IMR-90 (cell line): ENCODE measurements around the gene NPAS2.

ENCODE experiments used
- CEBPB ChIP-seq: IDR thresholded peaks from 2 replicates; pipeline ENCODE4 v1.6.1; 2012; ENCODE audit warnings: low read depth, low read length, improper control_type of control experiment
- ELK1 ChIP-seq: fragments of 150-350 bp; IDR thresholded peaks from 2 replicates; pipeline ENCODE4 v1.6.1; 2016; ENCODE audit warnings: low read depth, mild to moderate bottlenecking, low read length, moderate library complexity, borderline replicate concordance
- FOS ChIP-seq: fragments of 150-350 bp; IDR thresholded peaks from 2 replicates; pipeline ENCODE4 v1.6.1; 2016; ENCODE audit warnings: low read depth, low read length
- MAFK ChIP-seq: IDR thresholded peaks from 2 replicates; pipeline ENCODE4 v1.6.1; 2012; ENCODE audit warnings: low read depth, low read length, improper control_type of control experiment
- MAZ ChIP-seq: IDR thresholded peaks from 2 replicates; pipeline ENCODE4 v1.6.1; 2012; ENCODE audit warnings: low read depth, mild to moderate bottlenecking, low read length, improper control_type of control experiment, moderate library complexity, borderline replicate concordance
- NFE2L2 ChIP-seq: fragments of 150-350 bp; IDR thresholded peaks from 2 replicates; pipeline ENCODE4 v1.6.1; 2016; ENCODE audit warnings: low read depth, mild to moderate bottlenecking, low read length
- POLR2A ChIP-seq: IDR thresholded peaks from 2 replicates; pipeline ENCODE4 v1.6.1; 2012; ENCODE audit warnings: mild to moderate bottlenecking, low read depth, low read length
- RAD21 ChIP-seq: IDR thresholded peaks from 2 replicates; pipeline ENCODE4 v1.6.1; 2012; ENCODE audit warnings: low read length, improper control_type of control experiment
- RCOR1 ChIP-seq: IDR thresholded peaks from 2 replicates; pipeline ENCODE4 v1.6.1; 2012; ENCODE audit warnings: mild to moderate bottlenecking, low read length, improper control_type of control experiment; ENCODE audit not compliant: insufficient replicate concordance
- SMC3 ChIP-seq: fragments of 150-350 bp; IDR thresholded peaks from 2 replicates; pipeline ENCODE4 v1.6.1; 2016; ENCODE audit warnings: low read depth, mild to moderate bottlenecking, antibody characterized with exemption, low read length, moderate library complexity
- TF ChIP-seq, protein P1 (sequence below): conservative IDR thresholded peaks from 2 replicates; pipeline ENCODE4 v1.5.1; 2012; ENCODE audit warnings: mild to moderate bottlenecking, low read depth, low read length, improper control_type of control experiment
- TF ChIP-seq, protein P2 (sequence below): fragments of 150-350 bp; IDR thresholded peaks from 2 replicates; pipeline ENCODE4 v1.6.1; 2017; ENCODE audit warnings: mild to moderate bottlenecking, antibody characterized with exemption, low read length, low read depth

- TF ChIP-seq FOS (no peak), ELK1 (no peak), POLR2A (no peak), RAD21 (no peak), RCOR1 (no peak), SMC3 (no peak), CEBPB (no peak), NFE2L2 (no peak), MAZ (no peak), MAFK (no peak)
- TF ChIP-seq, protein P1, sequence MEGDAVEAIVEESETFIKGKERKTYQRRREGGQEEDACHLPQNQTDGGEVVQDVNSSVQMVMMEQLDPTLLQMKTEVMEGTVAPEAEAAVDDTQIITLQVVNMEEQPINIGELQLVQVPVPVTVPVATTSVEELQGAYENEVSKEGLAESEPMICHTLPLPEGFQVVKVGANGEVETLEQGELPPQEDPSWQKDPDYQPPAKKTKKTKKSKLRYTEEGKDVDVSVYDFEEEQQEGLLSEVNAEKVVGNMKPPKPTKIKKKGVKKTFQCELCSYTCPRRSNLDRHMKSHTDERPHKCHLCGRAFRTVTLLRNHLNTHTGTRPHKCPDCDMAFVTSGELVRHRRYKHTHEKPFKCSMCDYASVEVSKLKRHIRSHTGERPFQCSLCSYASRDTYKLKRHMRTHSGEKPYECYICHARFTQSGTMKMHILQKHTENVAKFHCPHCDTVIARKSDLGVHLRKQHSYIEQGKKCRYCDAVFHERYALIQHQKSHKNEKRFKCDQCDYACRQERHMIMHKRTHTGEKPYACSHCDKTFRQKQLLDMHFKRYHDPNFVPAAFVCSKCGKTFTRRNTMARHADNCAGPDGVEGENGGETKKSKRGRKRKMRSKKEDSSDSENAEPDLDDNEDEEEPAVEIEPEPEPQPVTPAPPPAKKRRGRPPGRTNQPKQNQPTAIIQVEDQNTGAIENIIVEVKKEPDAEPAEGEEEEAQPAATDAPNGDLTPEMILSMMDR, result no peak
- TF ChIP-seq, protein P2, sequence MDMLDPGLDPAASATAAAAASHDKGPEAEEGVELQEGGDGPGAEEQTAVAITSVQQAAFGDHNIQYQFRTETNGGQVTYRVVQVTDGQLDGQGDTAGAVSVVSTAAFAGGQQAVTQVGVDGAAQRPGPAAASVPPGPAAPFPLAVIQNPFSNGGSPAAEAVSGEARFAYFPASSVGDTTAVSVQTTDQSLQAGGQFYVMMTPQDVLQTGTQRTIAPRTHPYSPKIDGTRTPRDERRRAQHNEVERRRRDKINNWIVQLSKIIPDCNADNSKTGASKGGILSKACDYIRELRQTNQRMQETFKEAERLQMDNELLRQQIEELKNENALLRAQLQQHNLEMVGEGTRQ, result no peak
Observed at GRCh38 chr2:100999995-101000394, 180.1 kb downstream of the NPAS2 start.
